Stimulated activated CD4-positive, alpha-beta T cell treated with anti-CD3 and anti-CD28 coated beads, Interleukin-15, amount 100 ng/mL, for 24 hours (primary cell): ENCODE results near the gene SRGAP2C.
"Not testable (repeated sequence)": the region's sequence is repeated elsewhere in the genome, so short reads cannot be mapped to it uniquely, and the experiment has no call there.

Experiments used
- DNase-seq: peaks from one replicate; pipeline ENCODE4 v3.0.0-alpha.2; 2020

The SRGAP2C gene

GRCh38 chr1:121389895-121390560 is 205.3 kb downstream of the SRGAP2C start:
- DNase-seq: not testable (repeated sequence)

GRCh38 chr1:121392130-121392529 is 207.4 kb downstream of the SRGAP2C start:
- DNase-seq: not testable (repeated sequence)

GRCh38 chr1:121395718-121396201 is 211.0 kb downstream of the SRGAP2C start:
- DNase-seq: not testable (repeated sequence)

GRCh38 chr1:121396335-121397081 is 211.7 kb downstream of the SRGAP2C start:
- DNase-seq: peak; percentile 30

- DNase-seq: not testable (repeated sequence)
Measured at GRCh38 chr1:121397101-121397500, 212.3 kb downstream of the SRGAP2C start.

- not testable (repeated sequence) for DNase-seq
Measured at GRCh38 chr1:121399193-121399592, 214.4 kb downstream of the SRGAP2C start.

- DNase-seq: not testable (repeated sequence)
Measured at GRCh38 chr1:121400108-121400507, 215.3 kb downstream of the SRGAP2C start.

- DNase-seq: not testable (repeated sequence)
Measured at GRCh38 chr1:121400541-121401310, 216.0 kb downstream of the SRGAP2C start.

GRCh38 chr1:121401375-121401955 is 216.7 kb downstream of the SRGAP2C start:
- DNase-seq: peak; percentile 5

- DNase-seq: not testable (repeated sequence)
Measured at GRCh38 chr1:121403254-121403653, 218.5 kb downstream of the SRGAP2C start.

- DNase-seq: no peak
Measured at GRCh38 chr1:121408354-121408753, 223.6 kb downstream of the SRGAP2C start.

GRCh38 chr1:121413821-121414220 is 229.0 kb downstream of the SRGAP2C start:
- no peak for DNase-seq

- no peak for DNase-seq
Measured at GRCh38 chr1:121414905-121415304, 230.1 kb downstream of the SRGAP2C start.

GRCh38 chr1:121417325-121417923 is 232.6 kb downstream of the SRGAP2C start:
- no peak for DNase-seq

- no peak for DNase-seq
Measured at GRCh38 chr1:121418369-121419049, 233.7 kb downstream of the SRGAP2C start.

GRCh38 chr1:121419050-121419615 is 234.4 kb downstream of the SRGAP2C start:
- DNase-seq: not testable (repeated sequence)

GRCh38 chr1:121421490-121421889 is 236.7 kb downstream of the SRGAP2C start:
- DNase-seq: not testable (repeated sequence)

GRCh38 chr1:121423956-121424355 is 239.2 kb downstream of the SRGAP2C start:
- DNase-seq: not testable (repeated sequence)

- DNase-seq: not testable (repeated sequence)
Measured at GRCh38 chr1:121433517-121433916, 248.7 kb downstream of the SRGAP2C start.

GRCh38 chr1:121438862-121439261 is 254.1 kb downstream of the SRGAP2C start:
- not testable (repeated sequence) for DNase-seq

GRCh38 chr1:121440993-121441392 is 256.2 kb downstream of the SRGAP2C start:
- DNase-seq: no peak
